Liver (tissue), 9 donors: ENCODE data around the gene CDH16. TPM values are rescaled to one million over a fixed set of nuclear protein-coding genes. Genes with fewer than 3 reads are reported as not detected.
A peak's percentile ranks its signal among the peaks of the same experiment; 100 is the strongest.

ENCODE experiments used
- DNase-seq: peaks from one replicate; pipeline ENCODE4 v3.0.0-alpha.2; 2017; ENCODE audit warnings: low spot score
- H3K27ac ChIP-seq, 2 donors: one replicate each; pipeline ENCODE4 v1.7.0; 2013; ENCODE audit warnings: inconsistent platforms in 2 of 2, low read length in 2 of 2, control low read depth in 1 of 2, low read depth in 1 of 2, mild to moderate bottlenecking in 1 of 2
- H3K27me3 ChIP-seq, 4 donors: one replicate each; pipeline versions ENCODE4 v1.6.1 to v1.7.0; 2013; ENCODE audit warnings: low read length in 3 of 4, inconsistent platforms in 1 of 4, mild to moderate bottlenecking in 1 of 4, moderate library complexity in 1 of 4; ENCODE audit not compliant: control insufficient read depth in 4 of 4, insufficient read depth in 4 of 4
- H3K36me3 ChIP-seq, 4 donors: one replicate each; pipeline versions ENCODE4 v1.6.1 to v1.7.0; 2013; ENCODE audit warnings: low read length in 3 of 4, mild to moderate bottlenecking in 3 of 4, low read depth in 1 of 4, moderate library complexity in 1 of 4; ENCODE audit not compliant: control insufficient read depth in 4 of 4, insufficient read depth in 3 of 4
- H3K4me1 ChIP-seq, 4 donors: one replicate each; pipeline versions ENCODE4 v1.6.1 to v1.7.0; 2013; ENCODE audit warnings: low read length in 3 of 4, mild to moderate bottlenecking in 3 of 4, moderate library complexity in 1 of 4; ENCODE audit not compliant: control insufficient read depth in 4 of 4, insufficient read depth in 4 of 4
- H3K4me3 ChIP-seq, 3 donors: one replicate each; pipeline versions ENCODE4 v1.6.1 to v1.7.0; 2013; ENCODE audit warnings: low read length in 3 of 3, control low read depth in 1 of 3, low read depth in 1 of 3, mild to moderate bottlenecking in 1 of 3
- H3K9ac ChIP-seq, 2 donors: one replicate each; pipeline ENCODE4 v1.7.0; 2013; ENCODE audit warnings: low read length in 2 of 2, mild to moderate bottlenecking in 2 of 2, moderate library complexity in 2 of 2, control low read depth in 1 of 2, low read depth in 1 of 2
- H3K9me3 ChIP-seq, 4 donors: one replicate each; pipeline versions ENCODE4 v1.6.1 to v1.7.0; 2013; ENCODE audit warnings: low read length in 3 of 4; ENCODE audit not compliant: control insufficient read depth in 4 of 4
- EGR1 ChIP-seq, 2 donors: IDR thresholded peaks; 2 replicates each; pipeline ENCODE4 v1.6.1; 2016 to 2018; ENCODE audit warnings: antibody characterized with exemption in 2 of 2, low read depth in 2 of 2
- FOXA1 ChIP-seq: IDR thresholded peaks from 2 replicates; pipeline ENCODE4 v1.6.1; 2016; ENCODE audit warnings: antibody characterized with exemption
- FOXA2 ChIP-seq: IDR thresholded peaks from 2 replicates; pipeline ENCODE4 v1.6.1; 2016; ENCODE audit warnings: antibody characterized with exemption
- GABPA ChIP-seq, 2 donors: IDR thresholded peaks in 1 of 2; conservative IDR thresholded peaks in 1 of 2; 2 replicates each; pipeline ENCODE4 v1.6.1; 2016; ENCODE audit warnings: antibody characterized with exemption in 2 of 2, mild to moderate bottlenecking in 1 of 2, moderate library complexity in 1 of 2
- HNF4A ChIP-seq, 2 donors: conservative IDR thresholded peaks; 2 replicates each; pipeline ENCODE4 v1.6.1; 2016; ENCODE audit warnings: antibody characterized with exemption in 2 of 2, mild to moderate bottlenecking in 2 of 2
- HNF4G ChIP-seq: IDR thresholded peaks from 2 replicates; pipeline ENCODE4 v1.6.1; 2016; ENCODE audit warnings: antibody characterized with exemption
- JUND ChIP-seq, 2 donors: IDR thresholded peaks; 2 replicates each; pipeline ENCODE4 v1.6.1; 2016; ENCODE audit warnings: antibody characterized with exemption in 2 of 2
- NR2F2 ChIP-seq: IDR thresholded peaks from 2 replicates; pipeline ENCODE4 v1.6.1; 2016; ENCODE audit warnings: antibody characterized with exemption
- RAD21 ChIP-seq, 2 donors: IDR thresholded peaks; 2 replicates each; pipeline ENCODE4 v1.6.1; 2016; ENCODE audit warnings: antibody characterized with exemption in 2 of 2, mild to moderate bottlenecking in 2 of 2
- RXRA ChIP-seq, 2 donors: IDR thresholded peaks; 2 replicates each; pipeline ENCODE4 v1.6.1; 2017 to 2018; ENCODE audit warnings: antibody characterized with exemption in 2 of 2, mild to moderate bottlenecking in 1 of 2
- SP1 ChIP-seq: IDR thresholded peaks from 2 replicates; pipeline ENCODE4 v1.6.1; 2018; ENCODE audit warnings: antibody characterized with exemption, mild to moderate bottlenecking
- TAF1 ChIP-seq: conservative IDR thresholded peaks from 2 replicates; pipeline ENCODE4 v1.6.1; 2016; ENCODE audit warnings: antibody characterized with exemption, mild to moderate bottlenecking
- YY1 ChIP-seq: IDR thresholded peaks from 2 replicates; pipeline ENCODE4 v1.6.1; 2016; ENCODE audit warnings: antibody characterized with exemption, mild to moderate bottlenecking
- WGBS: extraction: QIAGEN DNeasy Blood & Tissue Kit; methylation state at CpG from one replicate; pipeline ENCODE4 v1.1.7; 2013; 5-methylcytosine and 5-hydroxymethylcytosine counted together
- polyA plus RNA-seq, 2 donors: library from polyadenylated mRNA; stranded (reverse) in 1 of 2; unstranded in 1 of 2; fragments of 200-250 nt in 1 of 2; fragments of >200 nt in 1 of 2; fragmentation: Nextera tagmentation in 1 of 2; extraction: Ambion mirVana in 1 of 2; gene quantifications; one replicate each; pipeline versions ENCODE4 v1.2.1 to v1.2.3, GENCODE V29; 2013 to 2015
- total RNA-seq, 2 donors: library from RNA; depleted of rRNA; stranded (reverse); fragments of >200 nt; gene quantifications; one replicate each; pipeline ENCODE4 v1.2.3, GENCODE V29; 2014
- TF ChIP-seq, protein P1 (sequence below): IDR thresholded peaks from 2 replicates; pipeline ENCODE4 v1.6.1; 2016; ENCODE audit warnings: antibody characterized with exemption
- TF ChIP-seq, protein P2 (sequence below): IDR thresholded peaks from 2 replicates; pipeline ENCODE4 v1.6.1; 2016; ENCODE audit warnings: antibody characterized with exemption
- TF ChIP-seq, protein P3 (sequence below): IDR thresholded peaks from 2 replicates; pipeline ENCODE4 v1.6.1; 2016; ENCODE audit warnings: antibody characterized with exemption, mild to moderate bottlenecking
- TF ChIP-seq, protein P4 (sequence below): fragments of 150-350 bp; IDR thresholded peaks from 2 replicates; pipeline ENCODE4 v1.5.1; 2017; ENCODE audit warnings: improper control_type of control experiment, low read depth, low read length; ENCODE audit not compliant: missing input control
- TF ChIP-seq, protein P5 (sequence below): IDR thresholded peaks from 2 replicates; pipeline ENCODE4 v1.6.1; 2016; ENCODE audit warnings: antibody characterized with exemption
- donor health status: healthy.
- donor health status: healthy.
- donor health status: healthy.
- donor health status: healthy.
- donor health status: healthy.

The CDH16 gene
- total and polyA plus RNA-seq, 4 donors: 0.56 TPM; not detected in 3

DNA sequence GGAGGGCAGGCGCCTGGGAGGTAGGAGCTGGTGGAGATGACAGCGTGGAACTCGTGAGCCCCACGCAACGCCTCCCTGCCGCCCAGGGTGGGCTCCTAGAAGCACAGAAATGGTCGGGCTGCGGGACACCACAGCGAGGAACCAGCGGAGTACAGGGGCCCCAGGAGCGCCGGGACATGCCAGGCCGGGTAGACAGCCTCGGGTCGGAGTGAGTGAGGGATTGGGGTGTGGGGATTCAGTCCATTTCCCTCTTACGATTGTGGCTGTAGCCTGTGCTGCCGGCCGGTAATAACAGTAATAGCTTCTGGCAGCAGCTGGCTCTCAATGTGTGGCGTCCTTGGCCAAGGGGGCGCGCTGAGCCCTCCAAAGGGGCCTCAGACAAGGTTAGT lies 30.1 kb upstream of the CDH16 start:
- 49% methylated on average over 21 of the region's 21 CpGs for WGBS
- Histone ChIP-seq H3K4me1 (peaks cover 10 to 32% (median 25%) of the 10 kb centered on the region in 4 donors), H3K9me3 (no peaks in the 10 kb centered on the region), H3K36me3 (peaks cover 0 to 5% (median 1%) of the 10 kb centered on the region in 4 donors), H3K27me3 (no peaks in the 10 kb centered on the region), H3K4me3 (no peak overlapping the region), H3K9ac (no peak overlapping the region), H3K27ac (no peak overlapping the region)
- no peak for DNase-seq
- TF ChIP-seq RXRA (IDR thresholded peaks at IDR 0.05): no peak
- TF ChIP-seq SP1: no peak
- no peak for TF ChIP-seq FOXA1
- no peak for TF ChIP-seq TAF1
- no peak for TF ChIP-seq NR2F2
- no peak for TF ChIP-seq JUND (IDR thresholded peaks at IDR 0.05)
- no peak for TF ChIP-seq EGR1 (IDR thresholded peaks at IDR 0.05; ENCODE audit: low read depth in 2 of 2)
- no peak for TF ChIP-seq HNF4G
- TF ChIP-seq GABPA (IDR thresholded peaks at IDR 0.05 in 1 of 2, conservative IDR thresholded peaks at IDR 0.05 in 1 of 2): no peak

DNA sequence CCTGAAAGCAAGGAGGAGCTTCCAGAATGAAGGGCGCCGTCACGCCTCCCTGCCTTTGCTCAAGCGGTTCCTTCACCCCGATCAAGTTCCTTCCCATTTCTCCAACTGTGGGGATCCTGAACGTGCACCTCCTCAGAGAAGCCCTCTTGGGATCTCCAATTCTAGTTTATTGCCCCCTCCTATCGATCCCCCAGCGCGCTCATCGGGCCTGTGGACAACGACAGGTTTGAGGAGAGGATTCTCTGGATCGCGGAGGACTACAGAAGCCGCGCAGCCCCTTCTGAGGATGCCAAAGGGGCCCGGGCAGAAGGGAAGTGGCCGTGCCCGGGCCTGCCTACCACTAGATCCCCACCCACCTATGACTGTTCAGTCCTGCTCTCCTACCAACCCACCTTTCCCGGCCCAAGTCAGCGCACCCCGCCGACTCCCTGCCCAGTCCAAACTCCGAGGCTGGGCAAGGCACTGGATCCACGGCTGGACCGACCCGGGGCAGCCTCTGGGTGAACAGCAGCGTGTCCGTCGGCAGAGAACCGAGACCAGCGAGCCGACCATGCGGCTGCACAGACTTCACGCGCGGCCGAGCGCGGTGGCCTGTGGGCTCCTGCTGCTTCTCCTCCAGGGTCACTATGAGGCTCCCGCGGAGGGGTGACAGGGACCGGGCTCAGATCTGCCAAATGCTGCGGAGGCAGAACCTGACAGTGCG lies 29.6 kb upstream of the CDH16 start:
- H3K27me3 ChIP-seq: no peaks in the 10 kb centered on the region
- 7% methylated on average over 44 of the region's 44 CpGs for WGBS
- no peak overlapping the region for H3K27ac ChIP-seq
- peaks cover 0 to 8% (median 5%) of the 10 kb centered on the region in 4 donors for H3K36me3 ChIP-seq
- no peak for DNase-seq
- H3K4me3 ChIP-seq: peak overlapping the region; percentile 23 to 46 (median 35)
- TF ChIP-seq TAF1: no peak
- peak; percentile 7 to 27 for TF ChIP-seq HNF4A (conservative IDR thresholded peaks at IDR 0.05)
- H3K4me1 ChIP-seq: peaks cover 10 to 32% (median 25%) of the 10 kb centered on the region in 4 donors
- H3K9ac ChIP-seq: no peak overlapping the region
- H3K9me3 ChIP-seq: no peaks in the 10 kb centered on the region

DNA sequence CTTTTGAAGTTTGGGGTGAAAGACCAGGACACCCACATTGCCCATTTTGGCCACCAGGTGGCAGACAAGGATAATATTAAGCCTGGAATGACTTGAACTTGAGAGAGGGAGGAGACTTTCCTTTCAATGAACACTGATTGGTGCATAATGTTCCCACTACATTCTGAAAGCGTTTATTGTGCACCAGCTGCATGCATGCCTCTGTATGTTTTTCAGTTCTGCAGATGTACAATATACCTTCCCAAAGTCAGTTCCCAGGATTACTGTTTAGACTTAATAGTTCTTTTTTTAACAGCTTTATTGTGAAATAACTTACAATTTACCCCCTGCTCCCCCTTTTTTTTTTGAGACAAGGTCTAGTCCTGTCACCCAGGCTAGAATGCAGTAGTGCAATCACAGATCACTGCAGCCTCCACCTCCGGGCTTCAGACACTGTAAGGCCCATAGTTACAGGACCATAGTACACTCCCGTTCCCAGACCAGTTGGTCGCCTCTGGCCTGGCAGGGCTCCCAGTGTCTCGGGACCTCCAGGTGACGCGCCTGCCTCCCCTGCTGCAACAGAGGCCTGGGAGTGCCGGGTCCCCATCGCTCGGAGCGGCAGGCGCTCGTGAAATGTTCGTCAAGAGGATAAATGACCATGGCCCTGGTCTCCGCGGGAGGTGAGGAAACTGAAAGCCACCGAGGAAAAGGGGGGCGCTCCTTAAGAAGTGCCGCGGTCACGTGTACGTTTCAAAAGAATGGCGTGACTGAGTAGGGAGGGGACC lies 28.8 kb upstream of the CDH16 start:
- Histone ChIP-seq H3K27me3 (no peaks in the 10 kb centered on the region), H3K9ac (no peak overlapping the region), H3K36me3 (peaks cover 7 to 14% (median 11%) of the 10 kb centered on the region in 4 donors), H3K4me3 (peak overlapping the region; percentile 35 to 54 (median 46)), H3K9me3 (no peaks in the 10 kb centered on the region), H3K27ac (no peak overlapping the region), H3K4me1 (peaks cover 10 to 32% (median 25%) of the 10 kb centered on the region in 4 donors)
- under 1% methylated on average over 22 of the region's 23 CpGs for WGBS
- DNase-seq: peak; percentile 82
- peak; percentile 5 for TF ChIP-seq YY1
- peak; percentile 29 for TF ChIP-seq HNF4G
- TF ChIP-seq SP1: peak; percentile 49
- TF ChIP-seq, protein P1, sequence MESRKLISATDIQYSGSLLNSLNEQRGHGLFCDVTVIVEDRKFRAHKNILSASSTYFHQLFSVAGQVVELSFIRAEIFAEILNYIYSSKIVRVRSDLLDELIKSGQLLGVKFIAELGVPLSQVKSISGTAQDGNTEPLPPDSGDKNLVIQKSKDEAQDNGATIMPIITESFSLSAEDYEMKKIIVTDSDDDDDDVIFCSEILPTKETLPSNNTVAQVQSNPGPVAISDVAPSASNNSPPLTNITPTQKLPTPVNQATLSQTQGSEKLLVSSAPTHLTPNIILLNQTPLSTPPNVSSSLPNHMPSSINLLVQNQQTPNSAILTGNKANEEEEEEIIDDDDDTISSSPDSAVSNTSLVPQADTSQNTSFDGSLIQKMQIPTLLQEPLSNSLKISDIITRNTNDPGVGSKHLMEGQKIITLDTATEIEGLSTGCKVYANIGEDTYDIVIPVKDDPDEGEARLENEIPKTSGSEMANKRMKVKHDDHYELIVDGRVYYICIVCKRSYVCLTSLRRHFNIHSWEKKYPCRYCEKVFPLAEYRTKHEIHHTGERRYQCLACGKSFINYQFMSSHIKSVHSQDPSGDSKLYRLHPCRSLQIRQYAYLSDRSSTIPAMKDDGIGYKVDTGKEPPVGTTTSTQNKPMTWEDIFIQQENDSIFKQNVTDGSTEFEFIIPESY: no peak
- no peak for TF ChIP-seq GABPA (IDR thresholded peaks at IDR 0.05 in 1 of 2, conservative IDR thresholded peaks at IDR 0.05 in 1 of 2)
- TF ChIP-seq, protein P2, sequence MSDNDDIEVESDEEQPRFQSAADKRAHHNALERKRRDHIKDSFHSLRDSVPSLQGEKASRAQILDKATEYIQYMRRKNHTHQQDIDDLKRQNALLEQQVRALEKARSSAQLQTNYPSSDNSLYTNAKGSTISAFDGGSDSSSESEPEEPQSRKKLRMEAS: no peak
- TF ChIP-seq FOXA1: no peak
- TF ChIP-seq TAF1: no peak
- no peak for TF ChIP-seq EGR1 (IDR thresholded peaks at IDR 0.05; ENCODE audit: low read depth in 2 of 2)
- TF ChIP-seq, protein P3, sequence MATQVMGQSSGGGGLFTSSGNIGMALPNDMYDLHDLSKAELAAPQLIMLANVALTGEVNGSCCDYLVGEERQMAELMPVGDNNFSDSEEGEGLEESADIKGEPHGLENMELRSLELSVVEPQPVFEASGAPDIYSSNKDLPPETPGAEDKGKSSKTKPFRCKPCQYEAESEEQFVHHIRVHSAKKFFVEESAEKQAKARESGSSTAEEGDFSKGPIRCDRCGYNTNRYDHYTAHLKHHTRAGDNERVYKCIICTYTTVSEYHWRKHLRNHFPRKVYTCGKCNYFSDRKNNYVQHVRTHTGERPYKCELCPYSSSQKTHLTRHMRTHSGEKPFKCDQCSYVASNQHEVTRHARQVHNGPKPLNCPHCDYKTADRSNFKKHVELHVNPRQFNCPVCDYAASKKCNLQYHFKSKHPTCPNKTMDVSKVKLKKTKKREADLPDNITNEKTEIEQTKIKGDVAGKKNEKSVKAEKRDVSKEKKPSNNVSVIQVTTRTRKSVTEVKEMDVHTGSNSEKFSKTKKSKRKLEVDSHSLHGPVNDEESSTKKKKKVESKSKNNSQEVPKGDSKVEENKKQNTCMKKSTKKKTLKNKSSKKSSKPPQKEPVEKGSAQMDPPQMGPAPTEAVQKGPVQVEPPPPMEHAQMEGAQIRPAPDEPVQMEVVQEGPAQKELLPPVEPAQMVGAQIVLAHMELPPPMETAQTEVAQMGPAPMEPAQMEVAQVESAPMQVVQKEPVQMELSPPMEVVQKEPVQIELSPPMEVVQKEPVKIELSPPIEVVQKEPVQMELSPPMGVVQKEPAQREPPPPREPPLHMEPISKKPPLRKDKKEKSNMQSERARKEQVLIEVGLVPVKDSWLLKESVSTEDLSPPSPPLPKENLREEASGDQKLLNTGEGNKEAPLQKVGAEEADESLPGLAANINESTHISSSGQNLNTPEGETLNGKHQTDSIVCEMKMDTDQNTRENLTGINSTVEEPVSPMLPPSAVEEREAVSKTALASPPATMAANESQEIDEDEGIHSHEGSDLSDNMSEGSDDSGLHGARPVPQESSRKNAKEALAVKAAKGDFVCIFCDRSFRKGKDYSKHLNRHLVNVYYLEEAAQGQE: peak; percentile 9
- no peak for TF ChIP-seq JUND (IDR thresholded peaks at IDR 0.05)
- peak; percentile 40 for TF ChIP-seq NR2F2
- TF ChIP-seq, protein P4, sequence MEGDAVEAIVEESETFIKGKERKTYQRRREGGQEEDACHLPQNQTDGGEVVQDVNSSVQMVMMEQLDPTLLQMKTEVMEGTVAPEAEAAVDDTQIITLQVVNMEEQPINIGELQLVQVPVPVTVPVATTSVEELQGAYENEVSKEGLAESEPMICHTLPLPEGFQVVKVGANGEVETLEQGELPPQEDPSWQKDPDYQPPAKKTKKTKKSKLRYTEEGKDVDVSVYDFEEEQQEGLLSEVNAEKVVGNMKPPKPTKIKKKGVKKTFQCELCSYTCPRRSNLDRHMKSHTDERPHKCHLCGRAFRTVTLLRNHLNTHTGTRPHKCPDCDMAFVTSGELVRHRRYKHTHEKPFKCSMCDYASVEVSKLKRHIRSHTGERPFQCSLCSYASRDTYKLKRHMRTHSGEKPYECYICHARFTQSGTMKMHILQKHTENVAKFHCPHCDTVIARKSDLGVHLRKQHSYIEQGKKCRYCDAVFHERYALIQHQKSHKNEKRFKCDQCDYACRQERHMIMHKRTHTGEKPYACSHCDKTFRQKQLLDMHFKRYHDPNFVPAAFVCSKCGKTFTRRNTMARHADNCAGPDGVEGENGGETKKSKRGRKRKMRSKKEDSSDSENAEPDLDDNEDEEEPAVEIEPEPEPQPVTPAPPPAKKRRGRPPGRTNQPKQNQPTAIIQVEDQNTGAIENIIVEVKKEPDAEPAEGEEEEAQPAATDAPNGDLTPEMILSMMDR: peak; percentile 94
- TF ChIP-seq RAD21 (IDR thresholded peaks at IDR 0.05): peak; percentile 92 to 93
- peak; percentile 41 to 72 for TF ChIP-seq RXRA (IDR thresholded peaks at IDR 0.05)
- no peak for TF ChIP-seq FOXA2
- TF ChIP-seq, protein P5, sequence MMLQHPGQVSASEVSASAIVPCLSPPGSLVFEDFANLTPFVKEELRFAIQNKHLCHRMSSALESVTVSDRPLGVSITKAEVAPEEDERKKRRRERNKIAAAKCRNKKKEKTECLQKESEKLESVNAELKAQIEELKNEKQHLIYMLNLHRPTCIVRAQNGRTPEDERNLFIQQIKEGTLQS: no peak
